H1 (cell line): ENCODE measurements around the gene AHI1. TPM values are rescaled to one million over a fixed set of nuclear protein-coding genes. Genes with fewer than 3 reads are reported as not detected.

Experiments
- microRNA-seq, 2 experiments: library from miRNA; unstranded; fragments of <30 nt; microRNA quantifications; one replicate each; pipeline versions ENCODE4 to v1.2.0, GENCODE V29; 2016 to 2020; ENCODE audit warnings: borderline microRNAs expressed in 2 of 2, borderline number of aligned reads in 2 of 2, borderline replicate concordance in 1 of 2
- polyA plus RNA-seq, 7 experiments: library from polyadenylated mRNA; depleted of rRNA in 3 of 7; stranded (reverse) in 5 of 7; unstranded in 2 of 7; fragments of >200 nt in 5 of 7; fragments of 200-250 nt in 2 of 7; gene quantifications; 1 replicate in 5 of 7; 2 replicates in 1 of 7; 4 replicates in 1 of 7; pipeline versions ENCODE4 v1.2.1 to v1.2.3, GENCODE V29; 2011 to 2013; ENCODE audit warnings: missing spikeins in 2 of 7, mixed read lengths in 2 of 7
- small RNA-seq: library from polyadenylated mRNA; stranded (forward); fragments of <200 nt; extraction: miRNeasy Mini kit (QIAGEN cat#:217004); gene quantifications from one replicate; pipeline ENCODE3, GENCODE V24; 2013; ENCODE audit not compliant: insufficient read depth
- total RNA-seq: library from RNA; stranded (reverse); fragmentation: NEBNext Ultra II Directional; extraction: Animal tissue kit (Norgen Biotek cat#: 25700); gene quantifications from 2 replicates; pipeline ENCODE4 v1.2.1, GENCODE V29; 2021

Gene AHI1
- total and polyA plus RNA-seq, 2 of the 8 experiments (the other 6 are each of a cell fraction or from before 2014, with no cell fraction given) = 4.2 to 19.6 TPM

Small RNAs within 50 kb of the gene (microRNA-seq; reads per million reads assigned to microRNA genes)
- gene MIR548A2 = 0 reads per million in 2 experiments

Small RNAs within 50 kb of the gene (small RNA-seq; reads per million reads assigned to genes)
- not detected for gene MIR548A2
- gene RF00019 = not detected
